Keratinocyte (primary cell): Measurements from ENCODE around the gene BHLHE40. TPM values are rescaled to one million over a fixed set of nuclear protein-coding genes. Genes with fewer than 3 reads are reported as not detected.

Experiments
- DNase-seq: peaks from one replicate; pipeline ENCODE4 v3.0.0-alpha.2; 2011; ENCODE audit warnings: low read depth, missing footprints, low spot score
- FAIRE-seq: peaks from 2 replicates; lab custom pipeline; 2011; peaks lifted over from hg19 to GRCh38; lab: Jason Lieb, UNC
- H2AFZ ChIP-seq: 2 replicates; pipeline ENCODE4 v1.6.0; 2012; ENCODE audit warnings: low read length, control low read depth, inconsistent platforms; ENCODE audit not compliant: control insufficient read depth
- H3K27ac ChIP-seq: 2 replicates; pipeline ENCODE4 v1.5.1; 2011; ENCODE audit warnings: low read length; ENCODE audit not compliant: control insufficient read depth, insufficient read depth
- H3K27me3 ChIP-seq: 3 replicates; pipeline ENCODE4 v1.6.0; 2011; ENCODE audit warnings: low read length; ENCODE audit not compliant: control insufficient read depth, insufficient read depth; ENCODE audit errors: extremely low read depth
- H3K36me3 ChIP-seq, 2 experiments: 2 replicates in 1 of 2; 3 replicates in 1 of 2; pipeline ENCODE4 v1.5.1; 2011; ENCODE audit warnings: low read length in 2 of 2, mild to moderate bottlenecking in 1 of 2; ENCODE audit not compliant: control insufficient read depth in 2 of 2, insufficient read depth in 2 of 2; ENCODE audit errors: extremely low read depth in 1 of 2
- H3K4me1 ChIP-seq: 3 replicates; pipeline ENCODE4 v1.5.1; 2011; ENCODE audit warnings: low read length; ENCODE audit not compliant: control insufficient read depth, insufficient read depth; ENCODE audit errors: extremely low read depth
- H3K4me2 ChIP-seq: 3 replicates; pipeline ENCODE4 v1.6.0; 2011; ENCODE audit warnings: low read depth, low read length; ENCODE audit not compliant: control insufficient read depth, insufficient read depth; ENCODE audit errors: extremely low read depth
- H3K4me3 ChIP-seq, 3 experiments: fragments of 200-600 bp in 1 of 3; sonication (generic) in 1 of 3; 2 replicates in 2 of 3; 3 replicates in 1 of 3; pipeline ENCODE4 v1.5.1; 2011 to 2016; ENCODE audit warnings: low read length in 3 of 3, mild to moderate bottlenecking in 3 of 3, control low read depth in 2 of 3, inconsistent platforms in 1 of 3, low read depth in 1 of 3, mixed read lengths in 1 of 3, mixed run types in 1 of 3, moderate library complexity in 1 of 3; ENCODE audit not compliant: control insufficient read depth in 2 of 3, insufficient read depth in 2 of 3; ENCODE audit errors: extremely low read depth in 1 of 3
- H3K79me2 ChIP-seq: 2 replicates; pipeline ENCODE4 v1.6.0; 2012; ENCODE audit warnings: low read length; ENCODE audit not compliant: control insufficient read depth, insufficient read depth
- H3K9ac ChIP-seq: 3 replicates; pipeline ENCODE4 v1.6.0; 2011; ENCODE audit warnings: low read length; ENCODE audit not compliant: control insufficient read depth, insufficient read depth; ENCODE audit errors: extremely low read depth
- H3K9me1 ChIP-seq: 3 replicates; pipeline ENCODE4 v1.6.0; 2011; ENCODE audit warnings: low read length; ENCODE audit not compliant: control insufficient read depth, insufficient read depth; ENCODE audit errors: extremely low read depth
- H3K9me3 ChIP-seq: 2 replicates; pipeline ENCODE4 v1.5.1; 2012; ENCODE audit warnings: low read depth, low read length; ENCODE audit not compliant: control insufficient read depth
- H4K20me1 ChIP-seq: 3 replicates; pipeline ENCODE4 v1.6.0; 2011; ENCODE audit warnings: low read length; ENCODE audit not compliant: control insufficient read depth, insufficient read depth; ENCODE audit errors: extremely low read depth
- EZH2 ChIP-seq: IDR thresholded peaks from one replicate; pipeline ENCODE4 v1.6.1; 2012; ENCODE audit warnings: inconsistent platforms, mild to moderate bottlenecking, low read length, moderate library complexity
- dilution Hi-C: fragments of 300-500 bp; cut with MboI; formaldehyde crosslinking; loops from one replicate; pipeline ENCODE4 v1.7.0; 2020; ENCODE audit warnings: low sequenced_read_pairs; ENCODE audit not compliant: extremely low pct_ligation_motif_present
- polyA plus RNA-seq, 5 experiments: library from polyadenylated mRNA; depleted of rRNA in 3 of 5; stranded (reverse) in 3 of 5; stranded (forward) in 1 of 5; unstranded in 1 of 5; fragments of >200 nt; gene quantifications; 1 replicate in 1 of 5; 2 replicates in 3 of 5; 3 replicates in 1 of 5; pipeline versions ENCODE4 v1.2.1 to v1.2.3, GENCODE V29; 2011 to 2012; ENCODE audit warnings: missing spikeins in 2 of 5, low read depth in 1 of 5, low replicate concordance in 1 of 5
- TF ChIP-seq, protein P1 (sequence below), 3 experiments: IDR thresholded peaks in 1 of 3; conservative IDR thresholded peaks in 1 of 3; optimal IDR thresholded peaks in 1 of 3; 2 replicates in 2 of 3; 3 replicates in 1 of 3; pipeline versions ENCODE3 to v1.5.1; 2011; ENCODE audit warnings: low read length in 3 of 3, mild to moderate bottlenecking in 3 of 3, moderate library complexity in 2 of 3, control low read depth in 1 of 3, inconsistent platforms in 1 of 3; ENCODE audit not compliant: insufficient read depth in 2 of 3; ENCODE audit errors: extremely low read depth in 1 of 3

Gene BHLHE40
- polyA plus RNA-seq, 1 donor (not counting 4 experiments of a cell fraction or from before 2014, with no cell fraction given), result 95.7 TPM

GRCh38 chr3:5030152-5030551 is 50.9 kb downstream of the BHLHE40 start:
- dilution Hi-C loops, result no loop called here
- FAIRE-seq, result no peak

GRCh38 chr3:5032844-5033243 is 53.6 kb downstream of the BHLHE40 start:
- DNase-seq (no peak), FAIRE-seq (no peak)
- Histone ChIP-seq H3K79me2 (no peaks in the 10 kb centered on the region), H3K4me3 (no peak overlapping the region), H3K9ac (no peak overlapping the region), H2AFZ (no peak overlapping the region), H3K27ac (no peak overlapping the region), H3K9me3 (no peaks in the 10 kb centered on the region), H4K20me1 (no peaks in the 10 kb centered on the region), H3K27me3 (no peaks in the 10 kb centered on the region), H3K9me1 (no peaks in the 10 kb centered on the region), H3K4me1 (no peaks in the 10 kb centered on the region), H3K4me2 (no peak overlapping the region), H3K36me3 (no peaks in the 10 kb centered on the region)
- no peak for TF ChIP-seq EZH2
- TF ChIP-seq, protein P1, sequence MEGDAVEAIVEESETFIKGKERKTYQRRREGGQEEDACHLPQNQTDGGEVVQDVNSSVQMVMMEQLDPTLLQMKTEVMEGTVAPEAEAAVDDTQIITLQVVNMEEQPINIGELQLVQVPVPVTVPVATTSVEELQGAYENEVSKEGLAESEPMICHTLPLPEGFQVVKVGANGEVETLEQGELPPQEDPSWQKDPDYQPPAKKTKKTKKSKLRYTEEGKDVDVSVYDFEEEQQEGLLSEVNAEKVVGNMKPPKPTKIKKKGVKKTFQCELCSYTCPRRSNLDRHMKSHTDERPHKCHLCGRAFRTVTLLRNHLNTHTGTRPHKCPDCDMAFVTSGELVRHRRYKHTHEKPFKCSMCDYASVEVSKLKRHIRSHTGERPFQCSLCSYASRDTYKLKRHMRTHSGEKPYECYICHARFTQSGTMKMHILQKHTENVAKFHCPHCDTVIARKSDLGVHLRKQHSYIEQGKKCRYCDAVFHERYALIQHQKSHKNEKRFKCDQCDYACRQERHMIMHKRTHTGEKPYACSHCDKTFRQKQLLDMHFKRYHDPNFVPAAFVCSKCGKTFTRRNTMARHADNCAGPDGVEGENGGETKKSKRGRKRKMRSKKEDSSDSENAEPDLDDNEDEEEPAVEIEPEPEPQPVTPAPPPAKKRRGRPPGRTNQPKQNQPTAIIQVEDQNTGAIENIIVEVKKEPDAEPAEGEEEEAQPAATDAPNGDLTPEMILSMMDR (optimal IDR thresholded peaks at IDR 0.05 in 1 of 3, IDR thresholded peaks at IDR 0.05 in 1 of 3, conservative IDR thresholded peaks at IDR 0.05 in 1 of 3; ENCODE audit: extremely low read depth in 1 of 3, insufficient read depth in 2 of 3, low read length in 3 of 3), result no peak
- dilution Hi-C loops, result no loop called here

More at GRCh38 chr3:5030152-5030551, 50.9 kb downstream of the BHLHE40 start:
- DNase-seq, result no peak
- H3K4me3 ChIP-seq, result no peak overlapping the region
- H3K36me3 ChIP-seq, result no peaks in the 10 kb centered on the region
- H3K79me2 ChIP-seq, result no peaks in the 10 kb centered on the region
- H3K27ac ChIP-seq, result no peak overlapping the region
- H3K9ac ChIP-seq, result no peak overlapping the region
- no peaks in the 10 kb centered on the region for H3K9me3 ChIP-seq
- H4K20me1 ChIP-seq, result no peaks in the 10 kb centered on the region
- no peak overlapping the region for H3K4me2 ChIP-seq
- H3K27me3 ChIP-seq, result no peaks in the 10 kb centered on the region
- no peaks in the 10 kb centered on the region for H3K9me1 ChIP-seq
- no peak overlapping the region for H2AFZ ChIP-seq
- TF ChIP-seq, protein P1 (optimal IDR thresholded peaks at IDR 0.05 in 1 of 3, IDR thresholded peaks at IDR 0.05 in 1 of 3, conservative IDR thresholded peaks at IDR 0.05 in 1 of 3; ENCODE audit: extremely low read depth in 1 of 3, insufficient read depth in 2 of 3, low read length in 3 of 3), result no peak
- no peak for TF ChIP-seq EZH2
- H3K4me1 ChIP-seq, result peaks cover 10% of the 10 kb centered on the region

Other genes starting within 250 kb of the BHLHE40 start
- gene ARL8B, start 142.9 kb downstream of the BHLHE40 start, polyA plus RNA-seq, result 56.1 to 102 TPM (median 64.4 TPM) in 3 replicates
- 52.4 to 66.8 TPM (median 65.2 TPM) in 3 replicates for gene EDEM1, start 208.3 kb downstream of the BHLHE40 start, polyA plus RNA-seq